ENCODE results near the gene KCND3. TPM values are rescaled to one million over a fixed set of nuclear protein-coding genes. Genes with fewer than 3 reads are reported as not detected.

KCND3 gene
- total RNA-seq, 3 donors from 2014 or later (not counting 1 experiment from before 2014, with no cell fraction given): 0.07 to 0.16 TPM; not detected in 1

GRCh38 chr1:111990878-111991718, 1.6 kb upstream of the KCND3 start:
- TF ChIP-seq CTCF (IDR thresholded peaks at IDR 0.05): no peak
- H3K4me3 ChIP-seq (ENCODE audit: low read length): no peak overlapping the region
- H3K36me3 Mint-ChIP-seq: no peaks in the 10 kb centered on the region
- no peak for ATAC-seq
- no peak overlapping the region for H3K27ac ChIP-seq (ENCODE audit: low read length)
- H3K27me3 Mint-ChIP-seq (ENCODE audit: low read depth in 2 of 2): peaks cover 37 to 43% of the 10 kb centered on the region in 2 donors
- H3K4me1 Mint-ChIP-seq: peaks cover 0 to 5% of the 10 kb centered on the region in 2 donors
- 3% methylated on average over 35 of the region's 37 CpGs for WGBS (ENCODE audit: insufficient coverage)
- peaks cover 18% of the 10 kb centered on the region for H3K27me3 ChIP-seq (ENCODE audit: control insufficient read depth, insufficient read depth, low read length)
- H3K27ac Mint-ChIP-seq: no peak overlapping the region
- H3K4me1 ChIP-seq (ENCODE audit: control insufficient read depth, insufficient read depth, low read length): peaks cover 8% of the 10 kb centered on the region
- H3K36me3 ChIP-seq (ENCODE audit: control insufficient read depth, insufficient read depth, low read length): no peaks in the 10 kb centered on the region
- H3K9me3 ChIP-seq (ENCODE audit: control insufficient read depth, insufficient read depth, low read length): no peaks in the 10 kb centered on the region
- H3K9me3 Mint-ChIP-seq: no peaks in the 10 kb centered on the region
- no peak for DNase-seq
- H3K4me3 Mint-ChIP-seq: peak overlapping the region; percentile 65
- intact Hi-C loops (cut with micrococcal nuclease): no loop called here

GRCh38 chr1:111990026-111990877, 784 bp upstream of the KCND3 start:
- H3K27me3 ChIP-seq (ENCODE audit: control insufficient read depth, insufficient read depth, low read length): peaks cover 15% of the 10 kb centered on the region
- peaks cover 0 to 5% of the 10 kb centered on the region in 2 donors for H3K4me1 Mint-ChIP-seq
- H3K27me3 Mint-ChIP-seq (ENCODE audit: low read depth in 2 of 2): peaks cover 33 to 48% of the 10 kb centered on the region in 2 donors
- no peak overlapping the region for H3K4me3 ChIP-seq (ENCODE audit: low read length)
- H3K27ac ChIP-seq (ENCODE audit: low read length): no peak overlapping the region
- H3K36me3 Mint-ChIP-seq: no peaks in the 10 kb centered on the region
- H3K36me3 ChIP-seq (ENCODE audit: control insufficient read depth, insufficient read depth, low read length): no peaks in the 10 kb centered on the region
- H3K4me3 Mint-ChIP-seq: peak overlapping the region; percentile 65
- peak in 1 of 3 donors; percentile 7 for ATAC-seq
- no peak overlapping the region for H3K27ac Mint-ChIP-seq
- no peak for DNase-seq
- 3% methylated on average over 70 of the region's 72 CpGs for WGBS (ENCODE audit: insufficient coverage)
- H3K9me3 ChIP-seq (ENCODE audit: control insufficient read depth, insufficient read depth, low read length): no peaks in the 10 kb centered on the region
- no peak for TF ChIP-seq CTCF (IDR thresholded peaks at IDR 0.05)
- peaks cover 8% of the 10 kb centered on the region for H3K4me1 ChIP-seq (ENCODE audit: control insufficient read depth, insufficient read depth, low read length)
- no peaks in the 10 kb centered on the region for H3K9me3 Mint-ChIP-seq
- intact Hi-C loops (cut with micrococcal nuclease): no loop called here

- Histone ChIP-seq H3K4me3 (ENCODE audit: low read length) (no peak overlapping the region), H3K36me3 (ENCODE audit: control insufficient read depth, insufficient read depth, low read length) (no peaks in the 10 kb centered on the region), H3K9me3 (ENCODE audit: control insufficient read depth, insufficient read depth, low read length) (no peaks in the 10 kb centered on the region), H3K27ac (ENCODE audit: low read length) (no peak overlapping the region), H3K4me1 (ENCODE audit: control insufficient read depth, insufficient read depth, low read length) (peaks cover 8% of the 10 kb centered on the region), H3K27me3 (ENCODE audit: control insufficient read depth, insufficient read depth, low read length) (peaks cover 10% of the 10 kb centered on the region)
- Mint-ChIP-seq H3K27me3 (ENCODE audit: low read depth in 2 of 2) (peaks cover 41 to 57% of the 10 kb centered on the region in 2 donors), H3K4me1 (peaks cover 0 to 5% of the 10 kb centered on the region in 2 donors), H3K36me3 (no peaks in the 10 kb centered on the region), H3K27ac (no peak overlapping the region), H3K4me3 (peak overlapping the region; percentile 40), H3K9me3 (no peaks in the 10 kb centered on the region)
- intact Hi-C loops (cut with micrococcal nuclease): no loop called here
- ATAC-seq (no peak), DNase-seq (no peak)
- 4% methylated on average over 51 of the region's 51 CpGs for WGBS (ENCODE audit: insufficient coverage)
- TF ChIP-seq CTCF (IDR thresholded peaks at IDR 0.05): no peak
These were observed 570 bp downstream of the KCND3 start for GRCh38 chr1:111988743-111989453.

All from natural killer cell (primary cell).